Uterus (tissue), 2 donors: ENCODE data around the gene TLE5.

Experiments used
- POLR2A ChIP-seq, 2 donors: fragments of 450-650 bp; IDR thresholded peaks; one replicate each; pipeline ENCODE4 v1.6.1; 2016; ENCODE audit warnings: antibody characterized with exemption in 2 of 2, mild to moderate bottlenecking in 1 of 2, moderate library complexity in 1 of 2
- TF ChIP-seq, protein P1 (sequence below), 4 experiments: fragments of 200-600 bp in 2 of 4; fragments of 450-650 bp in 2 of 4; sonication (generic) in 2 of 4; IDR thresholded peaks; one replicate each; pipeline ENCODE4 v1.5.1; 2016 to 2019; ENCODE audit warnings: antibody characterized with exemption in 4 of 4, mild to moderate bottlenecking in 2 of 4, moderate library complexity in 1 of 4

DNA sequence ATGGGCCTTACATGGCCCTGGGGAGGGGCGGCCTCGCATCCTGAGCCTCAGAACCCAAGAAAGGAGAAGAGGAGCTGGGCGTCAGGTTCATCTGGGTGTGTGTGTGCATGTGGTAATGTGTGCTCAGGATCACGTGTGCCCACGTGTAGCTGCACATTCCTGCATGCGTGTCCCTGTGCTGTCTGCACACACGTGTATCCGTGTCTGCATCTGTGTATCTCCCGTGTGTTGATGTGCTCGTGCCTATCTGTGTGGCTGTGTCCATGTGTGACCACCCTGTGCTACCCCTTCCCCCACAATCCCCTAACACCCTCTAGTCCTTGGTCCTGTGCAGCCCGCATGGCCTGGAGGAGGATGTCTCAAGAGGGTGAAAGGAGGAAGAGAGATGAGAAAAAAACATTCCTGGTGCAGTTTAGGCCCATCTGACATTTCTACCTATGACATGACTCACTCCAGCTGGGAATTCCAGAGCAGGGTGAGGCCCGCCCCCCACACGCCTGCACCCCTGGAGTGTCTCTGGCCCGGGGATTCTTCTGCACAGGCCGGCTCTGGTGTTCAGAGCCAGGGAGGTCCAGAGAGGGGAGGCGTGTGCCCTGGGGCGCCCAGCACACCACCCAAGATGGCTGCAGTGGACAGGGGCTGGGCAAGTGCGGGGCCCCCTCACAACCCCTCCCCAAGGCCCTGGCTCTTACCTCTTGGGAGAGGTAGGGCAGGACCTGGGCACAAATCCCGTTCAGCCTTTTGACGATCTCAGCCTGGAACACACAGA, 7.1 kb downstream of the TLE5 start:
- TF ChIP-seq, protein P1, sequence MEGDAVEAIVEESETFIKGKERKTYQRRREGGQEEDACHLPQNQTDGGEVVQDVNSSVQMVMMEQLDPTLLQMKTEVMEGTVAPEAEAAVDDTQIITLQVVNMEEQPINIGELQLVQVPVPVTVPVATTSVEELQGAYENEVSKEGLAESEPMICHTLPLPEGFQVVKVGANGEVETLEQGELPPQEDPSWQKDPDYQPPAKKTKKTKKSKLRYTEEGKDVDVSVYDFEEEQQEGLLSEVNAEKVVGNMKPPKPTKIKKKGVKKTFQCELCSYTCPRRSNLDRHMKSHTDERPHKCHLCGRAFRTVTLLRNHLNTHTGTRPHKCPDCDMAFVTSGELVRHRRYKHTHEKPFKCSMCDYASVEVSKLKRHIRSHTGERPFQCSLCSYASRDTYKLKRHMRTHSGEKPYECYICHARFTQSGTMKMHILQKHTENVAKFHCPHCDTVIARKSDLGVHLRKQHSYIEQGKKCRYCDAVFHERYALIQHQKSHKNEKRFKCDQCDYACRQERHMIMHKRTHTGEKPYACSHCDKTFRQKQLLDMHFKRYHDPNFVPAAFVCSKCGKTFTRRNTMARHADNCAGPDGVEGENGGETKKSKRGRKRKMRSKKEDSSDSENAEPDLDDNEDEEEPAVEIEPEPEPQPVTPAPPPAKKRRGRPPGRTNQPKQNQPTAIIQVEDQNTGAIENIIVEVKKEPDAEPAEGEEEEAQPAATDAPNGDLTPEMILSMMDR (IDR thresholded peaks at IDR 0.05): no peak
- TF ChIP-seq POLR2A (IDR thresholded peaks at IDR 0.05): no peak
